ENCODE data around the gene SPTLC2. TPM values are rescaled to one million over a fixed set of nuclear protein-coding genes. Genes with fewer than 3 reads are reported as not detected.

SPTLC2 gene
- total RNA-seq, 1 donor from 2014 or later, result 12.3 TPM

- H3K4me2 ChIP-seq, result peak overlapping the region; percentile 65
- H3K4me3 Mint-ChIP-seq, result no peak overlapping the region
- H3K9me3 ChIP-seq (ENCODE audit: low read depth), result no peaks in the 10 kb centered on the region
- H3K36me3 ChIP-seq, result no peaks in the 10 kb centered on the region
- peaks cover 24% of the 10 kb centered on the region for H3K4me1 ChIP-seq
- no peaks in the 10 kb centered on the region for H3K27me3 ChIP-seq
- peak overlapping the region; percentile 90 for H3K27ac ChIP-seq
- no peaks in the 10 kb centered on the region for H3K9me3 Mint-ChIP-seq
- H3K4me1 Mint-ChIP-seq, result peaks cover 17% of the 10 kb centered on the region
- peaks cover 22% of the 10 kb centered on the region for H3F3A ChIP-seq (ENCODE audit: low read depth)
- TF ChIP-seq EZH2phosphoT487 (IDR thresholded peaks at IDR 0.05) (peak; percentile 34), CTCF (IDR thresholded peaks at IDR 0.05) (no peak)
- H4K20me1 ChIP-seq (ENCODE audit: low read depth), result no peaks in the 10 kb centered on the region
- H3K9ac ChIP-seq, result no peak overlapping the region
- peaks cover 3% of the 10 kb centered on the region for H3K79me2 ChIP-seq (ENCODE audit: low read depth)
- no peak overlapping the region for H2AFZ ChIP-seq (replicated peaks)
- H3K27ac Mint-ChIP-seq, result peak overlapping the region; percentile 62
- H3K27me3 Mint-ChIP-seq (ENCODE audit: insufficient read depth, low read depth), result no peaks in the 10 kb centered on the region
- peaks cover 10% of the 10 kb centered on the region for H3K36me3 Mint-ChIP-seq
- peak; percentile 89 for DNase-seq (ENCODE audit: low spot score)
- H3K4me3 ChIP-seq, result peak overlapping the region; percentile 12
Observed at GRCh38 chr14:77582511-77582910, 33.9 kb downstream of the SPTLC2 start.

- H3K9ac ChIP-seq, result no peak overlapping the region
- H3K4me3 Mint-ChIP-seq, result no peak overlapping the region
- H2AFZ ChIP-seq (replicated peaks), result no peak overlapping the region
- H3K36me3 ChIP-seq, result no peaks in the 10 kb centered on the region
- H3K4me3 ChIP-seq, result no peak overlapping the region
- H3K27me3 ChIP-seq, result no peaks in the 10 kb centered on the region
- no peak overlapping the region for H3K27ac ChIP-seq
- no peak for TF ChIP-seq CTCF (IDR thresholded peaks at IDR 0.05)
- TF ChIP-seq EZH2phosphoT487 (IDR thresholded peaks at IDR 0.05), result no peak
- no peak for TF ChIP-seq EZH2 (IDR thresholded peaks at IDR 0.05)
- peaks cover 6% of the 10 kb centered on the region for H3K36me3 Mint-ChIP-seq
- no peaks in the 10 kb centered on the region for H3K27me3 Mint-ChIP-seq (ENCODE audit: insufficient read depth, low read depth)
- no peak overlapping the region for H3K27ac Mint-ChIP-seq
- H3K9me3 ChIP-seq (ENCODE audit: low read depth), result no peaks in the 10 kb centered on the region
- H3K4me1 Mint-ChIP-seq, result peaks cover 17% of the 10 kb centered on the region
- no peaks in the 10 kb centered on the region for H4K20me1 ChIP-seq (ENCODE audit: low read depth)
- peaks cover 3% of the 10 kb centered on the region for H3K79me2 ChIP-seq (ENCODE audit: low read depth)
- peaks cover 24% of the 10 kb centered on the region for H3K4me1 ChIP-seq
- peaks cover 22% of the 10 kb centered on the region for H3F3A ChIP-seq (ENCODE audit: low read depth)
- no peak for DNase-seq (ENCODE audit: low spot score)
- no peaks in the 10 kb centered on the region for H3K9me3 Mint-ChIP-seq
- no peak overlapping the region for H3K4me2 ChIP-seq
Observed at GRCh38 chr14:77580964-77581505, 35.4 kb downstream of the SPTLC2 start.

- Histone ChIP-seq H3K79me2 (ENCODE audit: low read depth) (peaks cover 3% of the 10 kb centered on the region), H3K36me3 (no peaks in the 10 kb centered on the region), H3K27ac (no peak overlapping the region), H3K4me3 (no peak overlapping the region), H3K4me2 (no peak overlapping the region), H2AFZ (replicated peaks) (no peak overlapping the region), H3F3A (ENCODE audit: low read depth) (peaks cover 22% of the 10 kb centered on the region), H3K9ac (no peak overlapping the region), H3K27me3 (no peaks in the 10 kb centered on the region), H3K4me1 (peaks cover 24% of the 10 kb centered on the region), H4K20me1 (ENCODE audit: low read depth) (no peaks in the 10 kb centered on the region), H3K9me3 (ENCODE audit: low read depth) (no peaks in the 10 kb centered on the region)
- H3K4me3 Mint-ChIP-seq, result no peak overlapping the region
- H3K27ac Mint-ChIP-seq, result no peak overlapping the region
- TF ChIP-seq EZH2 (IDR thresholded peaks at IDR 0.05) (no peak), EZH2phosphoT487 (IDR thresholded peaks at IDR 0.05) (no peak), CTCF (IDR thresholded peaks at IDR 0.05) (no peak)
- no peaks in the 10 kb centered on the region for H3K27me3 Mint-ChIP-seq (ENCODE audit: insufficient read depth, low read depth)
- H3K36me3 Mint-ChIP-seq, result peaks cover 10% of the 10 kb centered on the region
- H3K9me3 Mint-ChIP-seq, result no peaks in the 10 kb centered on the region
- peaks cover 14% of the 10 kb centered on the region for H3K4me1 Mint-ChIP-seq
- no peak for DNase-seq (ENCODE audit: low spot score)
Observed at GRCh38 chr14:77580477-77580876, 36.0 kb downstream of the SPTLC2 start.
